ENCODE results near the gene ETDB.

DNA sequence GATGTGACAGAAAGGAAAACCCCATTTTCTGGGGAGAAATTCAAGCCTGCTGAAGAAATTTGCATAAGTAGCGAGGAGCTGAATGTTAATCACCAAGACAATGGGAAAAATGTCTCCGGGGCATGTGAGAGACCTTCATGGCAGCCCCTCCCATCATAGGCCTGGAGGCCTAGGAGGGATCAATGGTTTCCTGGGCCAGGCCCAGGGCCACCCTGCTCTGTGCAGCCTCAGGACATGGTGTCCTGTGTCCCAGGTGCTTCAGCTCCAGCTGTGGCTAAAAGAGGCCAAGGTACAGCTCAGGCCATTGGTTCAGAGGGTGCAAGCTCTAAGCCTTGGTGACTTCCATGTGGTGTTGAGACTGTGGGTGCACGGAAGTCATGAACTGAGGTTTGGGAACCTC, 31.2 kb downstream of the ETDB start:
- TF ChIP-seq EP300 (IDR thresholded peaks at IDR 0.05) = no peak
- TF ChIP-seq POLR2A (IDR thresholded peaks at IDR 0.05) = no peak
- TF ChIP-seq, protein P1, sequence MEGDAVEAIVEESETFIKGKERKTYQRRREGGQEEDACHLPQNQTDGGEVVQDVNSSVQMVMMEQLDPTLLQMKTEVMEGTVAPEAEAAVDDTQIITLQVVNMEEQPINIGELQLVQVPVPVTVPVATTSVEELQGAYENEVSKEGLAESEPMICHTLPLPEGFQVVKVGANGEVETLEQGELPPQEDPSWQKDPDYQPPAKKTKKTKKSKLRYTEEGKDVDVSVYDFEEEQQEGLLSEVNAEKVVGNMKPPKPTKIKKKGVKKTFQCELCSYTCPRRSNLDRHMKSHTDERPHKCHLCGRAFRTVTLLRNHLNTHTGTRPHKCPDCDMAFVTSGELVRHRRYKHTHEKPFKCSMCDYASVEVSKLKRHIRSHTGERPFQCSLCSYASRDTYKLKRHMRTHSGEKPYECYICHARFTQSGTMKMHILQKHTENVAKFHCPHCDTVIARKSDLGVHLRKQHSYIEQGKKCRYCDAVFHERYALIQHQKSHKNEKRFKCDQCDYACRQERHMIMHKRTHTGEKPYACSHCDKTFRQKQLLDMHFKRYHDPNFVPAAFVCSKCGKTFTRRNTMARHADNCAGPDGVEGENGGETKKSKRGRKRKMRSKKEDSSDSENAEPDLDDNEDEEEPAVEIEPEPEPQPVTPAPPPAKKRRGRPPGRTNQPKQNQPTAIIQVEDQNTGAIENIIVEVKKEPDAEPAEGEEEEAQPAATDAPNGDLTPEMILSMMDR (IDR thresholded peaks at IDR 0.05) = no peak

All from sigmoid colon (tissue), 4 donors.